ENCODE measurements around the gene PNMT.

DNA sequence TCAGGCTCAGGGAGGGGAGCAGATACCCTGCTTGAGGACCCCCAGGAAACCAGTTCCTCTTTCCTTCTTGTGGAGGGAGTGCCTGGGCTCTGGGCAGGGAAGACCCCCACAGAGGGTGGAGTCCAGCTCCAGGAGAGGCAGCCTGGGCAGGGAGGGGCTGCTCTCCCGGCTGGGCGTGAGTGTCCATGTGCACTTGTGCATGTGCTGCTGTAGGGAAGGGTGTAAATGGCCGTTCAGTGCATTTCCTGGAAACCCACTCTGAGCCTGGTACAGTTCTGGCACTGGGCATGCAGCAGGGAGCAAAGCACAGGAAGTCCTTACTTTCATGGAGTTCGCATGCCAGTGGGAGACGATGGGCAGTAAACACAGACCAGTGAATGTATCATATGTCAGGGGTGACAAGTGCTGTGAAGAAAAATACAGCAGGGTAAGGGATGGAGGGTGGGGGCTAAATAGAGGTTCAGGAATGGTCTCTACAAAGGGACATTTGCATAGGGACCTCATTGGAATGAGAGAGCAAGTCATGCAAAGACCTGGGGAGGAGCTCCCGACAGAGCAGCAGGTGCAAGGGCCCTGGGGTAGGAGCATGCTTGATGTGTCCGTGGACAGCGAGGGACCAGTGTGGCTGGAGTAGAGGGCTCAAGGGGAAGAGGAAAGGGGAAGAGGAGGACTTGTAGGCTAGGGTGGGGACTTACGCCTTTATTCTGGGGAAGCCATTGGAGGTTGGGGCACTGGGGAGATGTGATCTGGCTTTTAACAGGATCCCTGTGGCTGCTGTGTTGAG is 25.8 kb upstream of the PNMT start:
- TF ChIP-seq, protein P1, sequence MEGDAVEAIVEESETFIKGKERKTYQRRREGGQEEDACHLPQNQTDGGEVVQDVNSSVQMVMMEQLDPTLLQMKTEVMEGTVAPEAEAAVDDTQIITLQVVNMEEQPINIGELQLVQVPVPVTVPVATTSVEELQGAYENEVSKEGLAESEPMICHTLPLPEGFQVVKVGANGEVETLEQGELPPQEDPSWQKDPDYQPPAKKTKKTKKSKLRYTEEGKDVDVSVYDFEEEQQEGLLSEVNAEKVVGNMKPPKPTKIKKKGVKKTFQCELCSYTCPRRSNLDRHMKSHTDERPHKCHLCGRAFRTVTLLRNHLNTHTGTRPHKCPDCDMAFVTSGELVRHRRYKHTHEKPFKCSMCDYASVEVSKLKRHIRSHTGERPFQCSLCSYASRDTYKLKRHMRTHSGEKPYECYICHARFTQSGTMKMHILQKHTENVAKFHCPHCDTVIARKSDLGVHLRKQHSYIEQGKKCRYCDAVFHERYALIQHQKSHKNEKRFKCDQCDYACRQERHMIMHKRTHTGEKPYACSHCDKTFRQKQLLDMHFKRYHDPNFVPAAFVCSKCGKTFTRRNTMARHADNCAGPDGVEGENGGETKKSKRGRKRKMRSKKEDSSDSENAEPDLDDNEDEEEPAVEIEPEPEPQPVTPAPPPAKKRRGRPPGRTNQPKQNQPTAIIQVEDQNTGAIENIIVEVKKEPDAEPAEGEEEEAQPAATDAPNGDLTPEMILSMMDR (IDR thresholded peaks at IDR 0.05), result no peak
- TF ChIP-seq POLR2A (IDR thresholded peaks at IDR 0.05), result no peak

Measured in testis (tissue), 2 donors.